Measurements from ENCODE around the gene CBY2. TPM values are rescaled to one million over a fixed set of nuclear protein-coding genes. Genes with fewer than 3 reads are reported as not detected.

CBY2 gene
- total and polyA plus RNA-seq, 2 of the 4 experiments (the other 2 are of a cell fraction), result not detected

DNA sequence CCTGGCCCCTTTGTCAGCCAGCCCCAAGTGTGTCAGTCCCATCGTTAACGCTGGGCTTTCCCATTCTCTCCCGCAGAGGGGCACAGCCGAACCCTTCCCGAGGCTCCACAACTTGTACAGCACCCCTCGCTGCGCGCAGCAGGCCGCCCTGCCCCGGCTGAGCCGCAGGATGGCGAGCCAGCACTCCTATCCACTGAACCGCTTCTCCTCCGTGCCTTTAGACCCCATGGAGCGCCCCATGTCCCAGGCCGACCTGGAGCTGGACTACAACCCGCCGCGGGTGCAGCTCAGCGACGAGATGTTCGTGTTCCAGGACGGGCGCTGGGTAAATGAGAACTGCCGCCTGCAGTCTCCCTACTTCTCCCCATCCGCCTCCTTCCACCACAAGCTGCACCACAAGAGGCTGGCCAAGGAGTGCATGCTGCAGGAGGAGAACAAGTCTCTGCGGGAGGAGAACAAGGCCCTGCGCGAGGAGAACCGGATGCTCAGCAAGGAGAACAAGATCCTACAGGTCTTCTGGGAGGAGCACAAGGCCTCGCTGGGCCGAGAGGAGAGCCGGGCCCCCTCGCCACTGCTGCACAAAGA lies 11.1 kb downstream of the CBY2 start:
- CTCF ChIA-PET, result no interaction called here
- H2BK5ac ChIP-seq (ENCODE audit: low read depth, low read length, poor library complexity, severe bottlenecking), result no peak overlapping the region

More for the DNA sequence above, 11.1 kb downstream of the CBY2 start:
- H4K5ac ChIP-seq (ENCODE audit: low read depth, low read length), result no peak overlapping the region
- dilution Hi-C loops (cut with HindIII; ENCODE audit: low sequenced_read_pairs, unreplicated experiment) (no loop called here), intact Hi-C loops (cut with micrococcal nuclease) (no loop called here), in situ Hi-C loops (cut with MboI; ENCODE audit: low sequenced_read_pairs) (no loop called here)
- no peaks in the 10 kb centered on the region for H4K20me1 ChIP-seq (ENCODE audit: insufficient read depth, low read length)
- H3K9me1 ChIP-seq (ENCODE audit: insufficient read depth, low read length), result no peaks in the 10 kb centered on the region
- no peak overlapping the region for H2BK15ac ChIP-seq (ENCODE audit: low read depth, low read length)
- POLR2A ChIA-PET (ENCODE audit: unreplicated experiment), result no interaction called here
- no TSS peak for BruUV-seq (replicated peaks)
- no peak overlapping the region for H3K56ac ChIP-seq (ENCODE audit: extremely low read depth, insufficient read depth, low read length)
- H3K9ac ChIP-seq (ENCODE audit: low read depth, low read length), result no peak overlapping the region
- H3K79me1 ChIP-seq (ENCODE audit: low read depth in 1 of 2, low read length in 2 of 2), result no peaks in the 10 kb centered on the region
- H3K4me2 ChIP-seq (ENCODE audit: low read depth, low read length), result no peak overlapping the region
- no peak overlapping the region for H2AFZ ChIP-seq (replicated peaks; ENCODE audit: low read length, poor library complexity)
- H2AK5ac ChIP-seq (ENCODE audit: low read depth, low read length), result no peak overlapping the region
- no peaks in the 10 kb centered on the region for H3K27me3 ChIP-seq (ENCODE audit: control insufficient read depth, insufficient read depth, low read length)
- no peak overlapping the region for H2BK20ac ChIP-seq (ENCODE audit: low read depth, low read length)
- DNase-seq (no peak), ATAC-seq (ENCODE audit: low read depth) (no peak)
- no peak overlapping the region for H4K8ac ChIP-seq (ENCODE audit: low read depth in 2 of 2, low read length in 2 of 2)
- no peak for TF ChIP-seq RCOR1 (IDR thresholded peaks at IDR 0.05; ENCODE audit: insufficient replicate concordance, low read length)
- no peak for TF ChIP-seq POLR2A (IDR thresholded peaks at IDR 0.05; ENCODE audit: low read depth, low read length)
- TF ChIP-seq NFE2L2 (IDR thresholded peaks at IDR 0.05; ENCODE audit: low read depth, low read length), result no peak
- H3K14ac ChIP-seq (replicated peaks; ENCODE audit: low read depth, low read length), result no peak overlapping the region
- H2AK9ac ChIP-seq (replicated peaks; ENCODE audit: low read depth, low read length, poor library complexity), result no peak overlapping the region
- no peak overlapping the region for H2BK120ac ChIP-seq (ENCODE audit: low read depth, low read length)
- no peak overlapping the region for H3K4me3 ChIP-seq (ENCODE audit: insufficient read depth, low read depth, low read length)
- H4K91ac ChIP-seq (ENCODE audit: insufficient read depth, low read depth, low read length), result no peak overlapping the region
- H3K27ac ChIP-seq (ENCODE audit: insufficient read depth, low read length), result no peak overlapping the region
- H3K36me3 ChIP-seq (ENCODE audit: control insufficient read depth, insufficient read depth, low read length), result no peaks in the 10 kb centered on the region
- H3K4ac ChIP-seq (ENCODE audit: low read depth, low read length), result no peak overlapping the region
- 88% methylated on average over 5 of the region's 34 CpGs; no CpG with 5 or more reads in 1 of the 2 experiments for WGBS, 2 experiments (ENCODE audit: extremely low coverage in 2 of 2, insufficient read length in 1 of 2)
- H3K4me1 ChIP-seq (ENCODE audit: control insufficient read depth, insufficient read depth, low read length), result no peaks in the 10 kb centered on the region
- no peak overlapping the region for H3K18ac ChIP-seq (ENCODE audit: low read depth, low read length)
- no peaks in the 10 kb centered on the region for H3K9me3 ChIP-seq (ENCODE audit: control insufficient read depth, insufficient read depth, low read length)
- no peak overlapping the region for H3K23ac ChIP-seq (ENCODE audit: low read depth, low read length)

Data from IMR-90 (cell line).